Activated naive CD4-positive, alpha-beta T cell treated with anti-CD3 and anti-CD28 coated beads, Interleukin-2, amount 50 U/mL, for 72 hours (primary cell): ENCODE measurements around the gene AATF. TPM values are rescaled to one million over a fixed set of nuclear protein-coding genes. Genes with fewer than 3 reads are reported as not detected.

Experiments used
- ATAC-seq, 2 donors: fragments of 150-1000 bp; cut with Tn5 transposase; 2 replicates each; pipeline ENCODE4 v1.10.0; 2021; ENCODE audit warnings: mild to moderate bottlenecking in 2 of 2, moderate library complexity in 2 of 2
- DNase-seq, 2 donors: peaks; one replicate each; pipeline ENCODE4 v3.0.0; 2021 to 2022; ENCODE audit warnings: low spot score in 2 of 2
- H3K27ac Mint-ChIP-seq, 2 donors: one replicate each; pipeline ENCODE4 v1.8.0; 2022; ENCODE audit warnings: mild to moderate bottlenecking in 2 of 2, mixed read lengths in 2 of 2
- H3K36me3 Mint-ChIP-seq, 2 donors: one replicate each; pipeline ENCODE4 v1.8.0; 2022; ENCODE audit warnings: mixed read lengths in 2 of 2
- H3K9me3 Mint-ChIP-seq, 2 donors: one replicate each; pipeline ENCODE4 v1.8.0; 2022; ENCODE audit warnings: mixed read lengths in 2 of 2
- total RNA-seq, 2 donors: library from RNA; stranded (reverse); gene quantifications; one replicate each; pipeline ENCODE4 v1.2.3, GENCODE V29; 2022

The AATF gene
- total RNA-seq, 2 donors from 2014 or later = 49.9 to 80.1 TPM

DNA sequence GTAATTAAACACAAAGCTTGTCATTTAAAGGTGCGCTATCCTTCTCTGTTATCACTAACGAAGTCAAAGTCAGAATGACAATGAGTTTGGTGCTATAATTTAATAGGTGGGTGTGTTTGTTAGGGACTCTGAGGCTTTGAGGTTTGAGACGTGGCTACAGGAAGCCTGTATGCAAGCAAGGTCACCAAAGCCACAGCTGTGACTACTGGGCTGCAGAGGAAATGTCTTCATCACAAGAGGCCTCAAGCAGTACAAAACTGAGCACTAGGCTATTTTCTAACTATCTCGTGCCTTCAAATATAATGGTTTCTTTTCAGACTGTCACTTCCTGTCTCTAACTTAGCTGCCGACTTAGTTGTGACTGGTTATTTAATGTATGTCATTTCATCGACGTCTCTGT, 141.2 kb downstream of the AATF start:
- DNase-seq (peak in 1 of 2 donors; percentile 15), ATAC-seq (peak; percentile 84 to 86)
- Mint-ChIP-seq H3K27ac (peak overlapping the region; percentile 76 to 84), H3K36me3 (peaks cover 18 to 20% of the 10 kb centered on the region in 2 donors), H3K9me3 (no peaks in the 10 kb centered on the region)

DNA sequence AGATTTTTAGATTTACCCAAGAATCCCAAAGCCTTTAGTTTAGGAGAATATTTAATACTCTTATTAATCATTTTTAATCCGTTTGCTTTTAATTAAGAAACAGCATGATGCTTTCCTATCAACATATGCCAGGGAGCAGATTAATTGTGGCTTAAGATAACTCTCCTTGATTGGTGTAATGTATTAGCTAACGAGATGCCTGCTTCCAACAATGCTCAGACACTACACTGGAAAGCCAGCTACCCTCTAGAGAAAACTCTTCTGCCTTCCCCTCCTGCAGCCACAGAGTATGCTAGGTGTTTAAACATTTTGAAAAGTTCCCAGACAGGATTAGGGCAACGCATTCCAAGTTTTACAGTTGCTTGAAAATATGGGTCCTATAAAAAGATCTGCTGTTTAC, 142.2 kb downstream of the AATF start:
- DNase-seq = no peak
- H3K9me3 Mint-ChIP-seq = no peaks in the 10 kb centered on the region
- H3K27ac Mint-ChIP-seq = peak overlapping the region in 1 of 2 donors; percentile 76
- H3K36me3 Mint-ChIP-seq = peaks cover 14 to 21% of the 10 kb centered on the region in 2 donors
- ATAC-seq = no peak

- peak; percentile 30 to 52 for ATAC-seq
Observed at GRCh38 chr17:37092071-37092470, 143.3 kb downstream of the AATF start.

DNA sequence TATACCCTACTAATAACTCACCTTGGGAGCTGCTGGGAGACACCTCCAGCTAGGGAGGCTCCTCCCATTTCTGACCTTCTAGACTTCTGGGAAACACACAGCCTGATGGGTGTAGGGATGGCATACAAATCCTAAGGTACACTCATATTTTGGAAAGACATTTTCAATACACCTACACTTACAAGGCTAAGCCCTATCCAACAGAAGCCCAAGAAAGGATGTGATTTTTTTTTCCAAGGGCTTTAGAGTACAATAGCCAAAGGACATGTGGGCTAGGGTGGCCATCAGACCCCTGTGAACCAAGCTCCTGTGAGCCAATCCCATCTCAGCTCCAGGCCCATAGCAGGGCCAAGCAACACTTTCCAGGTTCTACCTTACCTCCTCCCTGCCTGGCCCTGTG, 143.9 kb downstream of the AATF start:
- DNase-seq (no peak), ATAC-seq (no peak)
- no peaks in the 10 kb centered on the region for H3K9me3 Mint-ChIP-seq
- peak overlapping the region in 1 of 2 donors; percentile 36 for H3K27ac Mint-ChIP-seq
- peaks cover 10 to 18% of the 10 kb centered on the region in 2 donors for H3K36me3 Mint-ChIP-seq

More at GRCh38 chr17:37092071-37092470, 143.3 kb downstream of the AATF start:
- Mint-ChIP-seq H3K9me3 (no peaks in the 10 kb centered on the region), H3K27ac (no peak overlapping the region), H3K36me3 (peaks cover 17 to 24% of the 10 kb centered on the region in 2 donors)
- no peak for DNase-seq

DNA sequence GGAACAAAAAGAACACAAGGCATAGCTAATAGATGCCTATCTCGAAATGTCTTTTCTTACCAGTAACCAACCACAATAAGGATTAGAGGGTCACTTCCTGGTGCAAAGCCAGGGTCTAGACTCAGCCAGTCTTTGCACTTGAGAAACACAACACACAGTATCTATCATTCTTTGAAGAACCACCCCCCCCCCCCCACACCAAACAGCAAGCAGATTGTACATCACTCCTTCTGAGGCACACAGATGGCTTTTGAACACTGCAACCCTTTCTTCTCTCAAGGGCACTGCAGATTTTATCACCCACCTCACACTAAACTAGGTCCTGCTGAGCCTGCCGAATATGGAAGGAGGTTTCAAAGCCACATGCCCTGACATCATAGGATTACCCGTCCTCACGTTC, 145.6 kb downstream of the AATF start:
- Mint-ChIP-seq H3K27ac (peak overlapping the region in 1 of 2 donors; percentile 36), H3K36me3 (peaks cover 7 to 21% of the 10 kb centered on the region in 2 donors), H3K9me3 (no peaks in the 10 kb centered on the region)
- ATAC-seq (no peak), DNase-seq (no peak)

DNA sequence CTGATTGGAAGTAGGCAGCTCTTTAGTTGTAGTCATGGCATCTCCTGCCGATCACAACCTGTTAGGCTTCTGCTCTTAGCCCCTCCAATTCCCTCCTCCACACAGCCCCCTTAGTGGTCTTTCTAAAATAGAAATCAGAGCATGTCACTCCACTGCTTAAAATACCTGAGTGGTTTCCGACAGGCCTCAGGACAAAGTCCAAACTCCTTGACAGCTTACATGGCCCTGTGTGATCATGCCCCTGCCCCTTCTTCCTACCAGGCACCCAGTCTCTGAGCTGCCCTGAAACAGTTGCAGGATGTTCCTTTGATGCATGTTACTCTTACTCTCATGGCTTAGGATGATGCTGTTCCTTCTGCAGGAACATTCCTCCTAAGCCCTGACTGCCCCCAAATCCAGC, 147.3 kb downstream of the AATF start:
- DNase-seq = no peak
- peaks cover 7 to 21% of the 10 kb centered on the region in 2 donors for H3K36me3 Mint-ChIP-seq
- no peak for ATAC-seq
- peak overlapping the region in 1 of 2 donors; percentile 40 for H3K27ac Mint-ChIP-seq
- no peaks in the 10 kb centered on the region for H3K9me3 Mint-ChIP-seq

GRCh38 chr17:37097154-37097553, 148.4 kb downstream of the AATF start:
- no peak overlapping the region for H3K27ac Mint-ChIP-seq
- ATAC-seq (no peak), DNase-seq (no peak)
- H3K9me3 Mint-ChIP-seq = no peaks in the 10 kb centered on the region
- H3K36me3 Mint-ChIP-seq = peaks cover 7 to 21% of the 10 kb centered on the region in 2 donors

GRCh38 chr17:37098152-37098551, 149.4 kb downstream of the AATF start:
- Mint-ChIP-seq H3K9me3 (no peaks in the 10 kb centered on the region), H3K27ac (peak overlapping the region; percentile 22 to 70), H3K36me3 (peaks cover 7 to 21% of the 10 kb centered on the region in 2 donors)
- DNase-seq = no peak
- ATAC-seq = no peak

DNA sequence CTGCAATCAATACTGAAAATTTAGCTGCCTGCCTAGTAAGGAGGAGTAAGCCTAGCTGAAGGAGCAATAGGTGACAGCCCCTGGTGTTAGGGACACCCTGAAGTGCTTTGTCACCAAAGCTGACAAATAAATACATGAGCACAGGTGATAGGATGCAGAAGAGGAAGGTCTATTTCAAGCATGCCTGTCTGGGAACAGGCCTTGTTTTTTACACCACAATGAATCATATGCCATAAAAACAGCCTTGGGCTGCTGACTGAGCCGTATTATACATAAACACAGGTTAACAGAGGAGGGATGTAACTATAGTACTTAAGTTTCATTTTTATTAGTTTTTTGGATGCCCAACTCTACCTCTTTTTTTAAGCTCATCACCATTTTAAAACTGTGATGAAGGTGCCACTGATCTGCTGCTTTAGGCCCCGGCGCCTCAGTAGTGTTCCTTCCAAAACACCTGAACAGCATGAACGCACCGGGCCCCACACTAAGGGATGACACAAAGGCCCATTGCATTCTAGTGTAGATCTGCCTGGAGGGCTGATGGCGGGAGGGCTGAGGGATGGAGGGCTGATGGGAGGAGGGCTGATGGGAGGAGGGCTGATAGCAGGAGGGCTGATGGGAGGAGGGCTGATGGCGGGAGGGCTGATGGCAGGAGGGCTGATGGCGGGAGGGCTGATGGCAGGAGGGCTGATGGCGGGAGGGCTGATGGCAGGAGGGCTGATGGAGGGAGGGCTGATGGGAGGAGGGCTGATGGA, 150.3 kb downstream of the AATF start:
- ATAC-seq = no peak
- Mint-ChIP-seq H3K9me3 (no peaks in the 10 kb centered on the region), H3K36me3 (peaks cover 7 to 21% of the 10 kb centered on the region in 2 donors), H3K27ac (peak overlapping the region; percentile 3 to 5)
- no peak for DNase-seq

DNA sequence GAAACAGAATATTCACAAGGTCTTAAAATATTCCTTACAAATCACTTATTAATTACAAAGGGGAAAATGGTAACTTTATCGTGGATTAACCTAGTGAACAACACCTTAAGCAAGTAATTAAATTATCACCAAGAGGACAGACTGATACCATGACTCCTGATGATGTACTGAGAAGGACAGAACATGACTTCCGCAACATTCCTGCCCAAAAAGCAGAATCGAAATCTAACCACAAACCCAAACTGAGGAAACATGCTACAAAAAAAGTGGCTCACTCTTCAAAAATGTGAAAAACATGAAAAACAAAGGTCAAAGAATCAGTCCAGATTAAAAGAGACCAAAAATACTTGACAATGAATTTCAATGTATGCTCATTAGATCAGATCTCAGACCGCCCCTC, 151.5 kb downstream of the AATF start:
- ATAC-seq = no peak
- no peak for DNase-seq
- H3K27ac Mint-ChIP-seq = no peak overlapping the region
- peaks cover 7 to 20% of the 10 kb centered on the region in 2 donors for H3K36me3 Mint-ChIP-seq
- H3K9me3 Mint-ChIP-seq = no peaks in the 10 kb centered on the region

- DNase-seq = no peak
- H3K9me3 Mint-ChIP-seq = no peaks in the 10 kb centered on the region
- no peak overlapping the region for H3K27ac Mint-ChIP-seq
- no peak for ATAC-seq
- H3K36me3 Mint-ChIP-seq = peaks cover 3 to 15% of the 10 kb centered on the region in 2 donors
Observed at GRCh38 chr17:37101306-37101705, 152.6 kb downstream of the AATF start.

DNA sequence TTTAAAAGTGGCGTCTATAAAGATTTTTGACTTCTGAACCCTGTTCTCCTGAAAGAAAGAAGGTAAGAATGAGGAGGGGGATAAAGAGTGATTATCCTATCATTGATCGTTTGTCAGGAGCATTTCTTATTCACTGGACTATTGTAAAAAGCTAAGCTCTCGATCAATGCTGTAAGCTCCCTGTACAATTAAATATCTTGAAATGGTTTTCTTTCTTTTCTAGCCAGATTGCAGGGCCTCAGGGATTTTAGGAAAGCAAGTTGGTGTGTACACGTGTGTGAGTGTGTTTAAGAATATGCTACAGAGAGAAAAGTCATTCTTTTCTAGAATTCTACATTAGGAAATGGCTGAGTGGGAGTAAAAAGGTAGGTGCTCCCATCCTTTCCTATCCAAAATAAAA, 154.5 kb downstream of the AATF start:
- Mint-ChIP-seq H3K27ac (no peak overlapping the region), H3K36me3 (peaks cover 0 to 5% of the 10 kb centered on the region in 2 donors), H3K9me3 (no peaks in the 10 kb centered on the region)
- DNase-seq = no peak
- no peak for ATAC-seq

DNA sequence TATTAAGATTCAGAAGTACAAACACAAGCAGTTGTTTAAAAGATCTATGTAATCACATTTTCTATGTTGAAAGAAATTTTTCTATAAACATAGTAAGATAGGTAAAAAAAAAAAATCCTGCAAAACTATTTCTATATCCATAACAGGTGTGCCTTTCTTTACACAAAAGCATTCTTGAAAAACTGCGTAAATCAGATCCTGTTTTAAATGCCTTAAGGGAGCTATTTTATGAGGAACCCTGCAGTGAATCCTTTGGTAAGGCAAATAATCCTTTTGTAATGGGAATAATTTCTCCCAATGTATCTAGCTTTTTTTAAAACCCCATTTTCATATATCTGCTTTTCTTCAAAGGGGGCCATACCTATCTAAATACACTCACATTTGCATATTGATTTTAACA, 157.3 kb downstream of the AATF start:
- peaks cover 0 to 12% of the 10 kb centered on the region in 2 donors for H3K36me3 Mint-ChIP-seq
- DNase-seq = no peak
- no peaks in the 10 kb centered on the region for H3K9me3 Mint-ChIP-seq
- ATAC-seq = no peak
- no peak overlapping the region for H3K27ac Mint-ChIP-seq

Other genes starting within 250 kb of the AATF start
- gene LHX1, start 11.5 kb upstream of the AATF start, total RNA-seq = not detected